Measurements from ENCODE around the gene WSB2. TPM values are rescaled to one million over a fixed set of nuclear protein-coding genes. Genes with fewer than 3 reads are reported as not detected.

Gene WSB2
- total RNA-seq, 1 donor from 2014 or later: 125 TPM

DNA sequence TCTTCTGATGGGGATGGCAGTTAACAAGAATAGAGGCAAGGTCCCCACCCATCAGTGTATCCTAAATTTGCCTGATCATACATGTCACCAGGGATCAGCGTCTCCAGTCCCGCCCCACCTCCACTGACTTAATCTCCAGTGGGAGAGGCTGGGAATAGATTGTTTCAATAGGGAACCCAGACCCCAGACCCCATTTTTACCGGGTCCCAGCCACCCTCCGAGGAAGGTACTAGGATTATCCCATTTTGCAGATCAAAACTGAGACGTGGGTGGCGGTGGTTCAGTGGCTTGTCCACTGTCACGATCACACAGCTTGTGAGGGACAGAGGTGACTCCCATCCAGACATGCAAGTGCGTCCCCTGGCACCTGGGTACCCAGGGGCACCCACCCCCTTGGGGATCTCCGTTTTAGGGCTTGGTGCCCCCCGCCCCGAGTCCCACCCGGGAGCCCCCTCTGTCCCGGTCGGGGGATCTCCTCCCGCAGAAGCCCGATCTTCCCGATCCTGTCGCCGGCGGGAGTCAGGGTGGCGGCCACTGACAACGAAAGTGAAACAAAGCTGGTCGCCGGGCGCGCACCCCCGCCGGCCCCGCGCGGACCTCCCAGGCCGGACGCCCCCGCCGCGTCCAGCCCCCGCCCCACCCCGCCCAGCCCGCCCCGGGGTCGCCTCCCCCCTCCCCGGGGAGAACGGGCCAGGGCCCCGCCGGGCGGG, 523 bp downstream of the WSB2 start:
- Histone ChIP-seq H3K4me3 (ENCODE audit: low read depth, low read length) (peak overlapping the region; percentile 61), H3K27me3 (ENCODE audit: control insufficient read depth, insufficient read depth, low read length) (no peaks in the 10 kb centered on the region), H3K36me3 (ENCODE audit: control insufficient read depth, insufficient read depth, low read length) (no peaks in the 10 kb centered on the region)
- TF ChIP-seq CTCF (IDR thresholded peaks at IDR 0.05; ENCODE audit: insufficient read depth, low read length, severe bottlenecking): no peak
- FAIRE-seq (no peak), DNase-seq (ENCODE audit: low read depth) (no peak)

GRCh38 chr12:118059341-118060191, 1.4 kb downstream of the WSB2 start:
- TF ChIP-seq CTCF (IDR thresholded peaks at IDR 0.05; ENCODE audit: insufficient read depth, low read length, severe bottlenecking): no peak
- Histone ChIP-seq H3K27me3 (ENCODE audit: control insufficient read depth, insufficient read depth, low read length) (no peaks in the 10 kb centered on the region), H3K4me3 (ENCODE audit: low read depth, low read length) (peak overlapping the region; percentile 61), H3K36me3 (ENCODE audit: control insufficient read depth, insufficient read depth, low read length) (no peaks in the 10 kb centered on the region)
- FAIRE-seq: no peak
- DNase-seq (ENCODE audit: low read depth): peak; percentile 34

- FAIRE-seq (no peak), DNase-seq (ENCODE audit: low read depth) (no peak)
- TF ChIP-seq CTCF (IDR thresholded peaks at IDR 0.05; ENCODE audit: insufficient read depth, low read length, severe bottlenecking): no peak
- Histone ChIP-seq H3K36me3 (ENCODE audit: control insufficient read depth, insufficient read depth, low read length) (no peaks in the 10 kb centered on the region), H3K27me3 (ENCODE audit: control insufficient read depth, insufficient read depth, low read length) (no peaks in the 10 kb centered on the region), H3K4me3 (ENCODE audit: low read depth, low read length) (no peak overlapping the region)
These were observed 2.1 kb downstream of the WSB2 start for GRCh38 chr12:118058881-118059280.

GRCh38 chr12:118058227-118058626, 2.8 kb downstream of the WSB2 start:
- no peak for DNase-seq (ENCODE audit: low read depth)
- FAIRE-seq: no peak
- no peak for TF ChIP-seq CTCF (IDR thresholded peaks at IDR 0.05; ENCODE audit: insufficient read depth, low read length, severe bottlenecking)
- Histone ChIP-seq H3K36me3 (ENCODE audit: control insufficient read depth, insufficient read depth, low read length) (no peaks in the 10 kb centered on the region), H3K4me3 (ENCODE audit: low read depth, low read length) (no peak overlapping the region), H3K27me3 (ENCODE audit: control insufficient read depth, insufficient read depth, low read length) (no peaks in the 10 kb centered on the region)

DNA sequence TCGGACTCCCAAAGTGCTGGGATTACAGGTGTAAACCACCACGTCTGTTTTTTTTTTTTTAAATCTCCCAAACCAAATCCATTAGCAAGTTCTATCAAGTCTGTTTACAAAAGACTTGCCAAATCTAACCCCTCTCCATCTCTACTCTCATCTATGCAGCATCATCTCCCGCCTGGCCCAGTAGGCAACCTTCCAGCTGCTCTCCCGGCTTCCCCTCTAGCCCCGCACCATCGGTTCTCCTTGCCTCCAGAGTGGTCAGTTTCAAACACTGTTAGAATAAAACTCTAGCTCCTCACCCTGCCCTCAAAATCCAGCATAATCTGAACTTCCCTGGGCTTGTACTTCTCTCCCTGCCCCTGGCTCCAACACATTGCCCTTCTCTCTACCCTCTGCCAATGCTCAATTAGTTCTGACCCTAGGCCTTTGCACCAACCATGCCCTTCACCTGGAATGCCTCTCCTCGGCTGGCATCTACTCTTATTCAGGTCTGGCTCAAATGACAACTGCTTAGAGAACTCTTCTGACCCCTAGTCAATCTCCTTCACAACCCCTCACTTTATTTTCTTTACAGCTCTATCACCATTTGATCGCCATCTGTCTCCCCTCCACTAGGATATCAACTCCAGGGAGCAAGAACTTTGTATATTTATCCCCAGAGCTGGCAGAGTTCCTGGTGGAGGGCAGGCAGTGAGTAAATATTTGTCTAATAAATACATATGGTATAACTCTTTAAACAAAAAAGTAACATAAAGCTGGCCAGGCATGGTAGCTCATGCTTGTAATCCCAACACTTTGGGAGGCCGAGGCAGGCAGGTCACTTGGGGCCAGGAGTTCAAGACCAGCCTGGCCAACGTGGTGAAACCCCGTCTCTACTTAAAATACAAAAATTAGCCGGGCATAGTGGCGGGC, 4.9 kb downstream of the WSB2 start:
- DNase-seq (ENCODE audit: low read depth) (no peak), FAIRE-seq (no peak)
- H3K27me3 ChIP-seq (ENCODE audit: control insufficient read depth, insufficient read depth, low read length): no peaks in the 10 kb centered on the region
- no peak for TF ChIP-seq CTCF (IDR thresholded peaks at IDR 0.05; ENCODE audit: insufficient read depth, low read length, severe bottlenecking)
- H3K4me3 ChIP-seq (ENCODE audit: low read depth, low read length): no peak overlapping the region
- H3K36me3 ChIP-seq (ENCODE audit: control insufficient read depth, insufficient read depth, low read length): peaks cover 1% of the 10 kb centered on the region

All from bronchial epithelial cell (primary cell).